H1 (cell line): ENCODE data around the gene CACNA2D4. TPM values are rescaled to one million over a fixed set of nuclear protein-coding genes. Genes with fewer than 3 reads are reported as not detected.

Experiments used
- CEBPB ChIP-seq: IDR thresholded peaks from 2 replicates; pipeline ENCODE4 v1.6.1; 2012; ENCODE audit warnings: low read depth, low read length
- RAD21 ChIP-seq, 2 experiments: IDR thresholded peaks in 1 of 2; conservative IDR thresholded peaks in 1 of 2; 2 replicates each; pipeline ENCODE4 v1.6.1; 2011; ENCODE audit warnings: low read depth in 2 of 2, low read length in 2 of 2, improper control_type of control experiment in 1 of 2, inconsistent platforms in 1 of 2, mild to moderate bottlenecking in 1 of 2, moderate library complexity in 1 of 2
- SP1 ChIP-seq: IDR thresholded peaks from 2 replicates; pipeline ENCODE4 v1.6.1; 2011; ENCODE audit warnings: low read depth, low read length
- ZNF274 ChIP-seq: IDR thresholded peaks from 2 replicates; pipeline ENCODE4 v1.7.0; 2012; ENCODE audit warnings: low read length, borderline replicate concordance; ENCODE audit errors: extremely low read depth
- polyA plus RNA-seq, 7 experiments: library from polyadenylated mRNA; depleted of rRNA in 3 of 7; stranded (reverse) in 5 of 7; unstranded in 2 of 7; fragments of >200 nt in 5 of 7; fragments of 200-250 nt in 2 of 7; gene quantifications; 1 replicate in 5 of 7; 2 replicates in 1 of 7; 4 replicates in 1 of 7; pipeline versions ENCODE4 v1.2.1 to v1.2.3, GENCODE V29; 2011 to 2013; ENCODE audit warnings: missing spikeins in 2 of 7, mixed read lengths in 2 of 7
- total RNA-seq: library from RNA; stranded (reverse); fragmentation: NEBNext Ultra II Directional; extraction: Animal tissue kit (Norgen Biotek cat#: 25700); gene quantifications from 2 replicates; pipeline ENCODE4 v1.2.1, GENCODE V29; 2021
- TF ChIP-seq, protein P1 (sequence below): fragments of 300-600 bp; sonication (generic); IDR thresholded peaks from 2 replicates; pipeline ENCODE4 v1.7.1; 2012; ENCODE audit warnings: low read length, moderate library complexity, mild to moderate bottlenecking, inconsistent platforms; ENCODE audit not compliant: insufficient replicate concordance

The CACNA2D4 gene
- total and polyA plus RNA-seq, 2 of the 8 experiments (the other 6 are each of a cell fraction or from before 2014, with no cell fraction given): 0.44 to 0.88 TPM

DNA sequence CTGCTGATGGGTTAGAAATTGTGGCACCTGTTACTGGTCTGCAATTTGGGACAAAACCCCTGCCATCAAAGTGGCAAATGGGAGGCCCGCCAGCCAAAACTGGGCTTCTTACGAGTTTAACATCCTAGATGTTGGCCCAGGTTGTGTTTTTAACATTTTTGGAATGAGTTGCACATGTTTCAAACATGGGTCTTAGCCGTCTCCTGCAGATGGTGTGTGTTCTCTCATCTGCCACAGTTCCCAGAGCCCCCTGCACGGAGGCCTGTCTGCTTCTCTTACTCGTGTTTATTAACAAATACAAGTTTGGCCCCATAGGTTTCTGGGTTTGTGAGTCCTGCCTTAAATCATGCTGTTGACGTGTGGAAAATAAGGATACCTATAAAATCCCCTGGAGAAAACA, 46.5 kb downstream of the CACNA2D4 start (continued):
- TF ChIP-seq, protein P1, sequence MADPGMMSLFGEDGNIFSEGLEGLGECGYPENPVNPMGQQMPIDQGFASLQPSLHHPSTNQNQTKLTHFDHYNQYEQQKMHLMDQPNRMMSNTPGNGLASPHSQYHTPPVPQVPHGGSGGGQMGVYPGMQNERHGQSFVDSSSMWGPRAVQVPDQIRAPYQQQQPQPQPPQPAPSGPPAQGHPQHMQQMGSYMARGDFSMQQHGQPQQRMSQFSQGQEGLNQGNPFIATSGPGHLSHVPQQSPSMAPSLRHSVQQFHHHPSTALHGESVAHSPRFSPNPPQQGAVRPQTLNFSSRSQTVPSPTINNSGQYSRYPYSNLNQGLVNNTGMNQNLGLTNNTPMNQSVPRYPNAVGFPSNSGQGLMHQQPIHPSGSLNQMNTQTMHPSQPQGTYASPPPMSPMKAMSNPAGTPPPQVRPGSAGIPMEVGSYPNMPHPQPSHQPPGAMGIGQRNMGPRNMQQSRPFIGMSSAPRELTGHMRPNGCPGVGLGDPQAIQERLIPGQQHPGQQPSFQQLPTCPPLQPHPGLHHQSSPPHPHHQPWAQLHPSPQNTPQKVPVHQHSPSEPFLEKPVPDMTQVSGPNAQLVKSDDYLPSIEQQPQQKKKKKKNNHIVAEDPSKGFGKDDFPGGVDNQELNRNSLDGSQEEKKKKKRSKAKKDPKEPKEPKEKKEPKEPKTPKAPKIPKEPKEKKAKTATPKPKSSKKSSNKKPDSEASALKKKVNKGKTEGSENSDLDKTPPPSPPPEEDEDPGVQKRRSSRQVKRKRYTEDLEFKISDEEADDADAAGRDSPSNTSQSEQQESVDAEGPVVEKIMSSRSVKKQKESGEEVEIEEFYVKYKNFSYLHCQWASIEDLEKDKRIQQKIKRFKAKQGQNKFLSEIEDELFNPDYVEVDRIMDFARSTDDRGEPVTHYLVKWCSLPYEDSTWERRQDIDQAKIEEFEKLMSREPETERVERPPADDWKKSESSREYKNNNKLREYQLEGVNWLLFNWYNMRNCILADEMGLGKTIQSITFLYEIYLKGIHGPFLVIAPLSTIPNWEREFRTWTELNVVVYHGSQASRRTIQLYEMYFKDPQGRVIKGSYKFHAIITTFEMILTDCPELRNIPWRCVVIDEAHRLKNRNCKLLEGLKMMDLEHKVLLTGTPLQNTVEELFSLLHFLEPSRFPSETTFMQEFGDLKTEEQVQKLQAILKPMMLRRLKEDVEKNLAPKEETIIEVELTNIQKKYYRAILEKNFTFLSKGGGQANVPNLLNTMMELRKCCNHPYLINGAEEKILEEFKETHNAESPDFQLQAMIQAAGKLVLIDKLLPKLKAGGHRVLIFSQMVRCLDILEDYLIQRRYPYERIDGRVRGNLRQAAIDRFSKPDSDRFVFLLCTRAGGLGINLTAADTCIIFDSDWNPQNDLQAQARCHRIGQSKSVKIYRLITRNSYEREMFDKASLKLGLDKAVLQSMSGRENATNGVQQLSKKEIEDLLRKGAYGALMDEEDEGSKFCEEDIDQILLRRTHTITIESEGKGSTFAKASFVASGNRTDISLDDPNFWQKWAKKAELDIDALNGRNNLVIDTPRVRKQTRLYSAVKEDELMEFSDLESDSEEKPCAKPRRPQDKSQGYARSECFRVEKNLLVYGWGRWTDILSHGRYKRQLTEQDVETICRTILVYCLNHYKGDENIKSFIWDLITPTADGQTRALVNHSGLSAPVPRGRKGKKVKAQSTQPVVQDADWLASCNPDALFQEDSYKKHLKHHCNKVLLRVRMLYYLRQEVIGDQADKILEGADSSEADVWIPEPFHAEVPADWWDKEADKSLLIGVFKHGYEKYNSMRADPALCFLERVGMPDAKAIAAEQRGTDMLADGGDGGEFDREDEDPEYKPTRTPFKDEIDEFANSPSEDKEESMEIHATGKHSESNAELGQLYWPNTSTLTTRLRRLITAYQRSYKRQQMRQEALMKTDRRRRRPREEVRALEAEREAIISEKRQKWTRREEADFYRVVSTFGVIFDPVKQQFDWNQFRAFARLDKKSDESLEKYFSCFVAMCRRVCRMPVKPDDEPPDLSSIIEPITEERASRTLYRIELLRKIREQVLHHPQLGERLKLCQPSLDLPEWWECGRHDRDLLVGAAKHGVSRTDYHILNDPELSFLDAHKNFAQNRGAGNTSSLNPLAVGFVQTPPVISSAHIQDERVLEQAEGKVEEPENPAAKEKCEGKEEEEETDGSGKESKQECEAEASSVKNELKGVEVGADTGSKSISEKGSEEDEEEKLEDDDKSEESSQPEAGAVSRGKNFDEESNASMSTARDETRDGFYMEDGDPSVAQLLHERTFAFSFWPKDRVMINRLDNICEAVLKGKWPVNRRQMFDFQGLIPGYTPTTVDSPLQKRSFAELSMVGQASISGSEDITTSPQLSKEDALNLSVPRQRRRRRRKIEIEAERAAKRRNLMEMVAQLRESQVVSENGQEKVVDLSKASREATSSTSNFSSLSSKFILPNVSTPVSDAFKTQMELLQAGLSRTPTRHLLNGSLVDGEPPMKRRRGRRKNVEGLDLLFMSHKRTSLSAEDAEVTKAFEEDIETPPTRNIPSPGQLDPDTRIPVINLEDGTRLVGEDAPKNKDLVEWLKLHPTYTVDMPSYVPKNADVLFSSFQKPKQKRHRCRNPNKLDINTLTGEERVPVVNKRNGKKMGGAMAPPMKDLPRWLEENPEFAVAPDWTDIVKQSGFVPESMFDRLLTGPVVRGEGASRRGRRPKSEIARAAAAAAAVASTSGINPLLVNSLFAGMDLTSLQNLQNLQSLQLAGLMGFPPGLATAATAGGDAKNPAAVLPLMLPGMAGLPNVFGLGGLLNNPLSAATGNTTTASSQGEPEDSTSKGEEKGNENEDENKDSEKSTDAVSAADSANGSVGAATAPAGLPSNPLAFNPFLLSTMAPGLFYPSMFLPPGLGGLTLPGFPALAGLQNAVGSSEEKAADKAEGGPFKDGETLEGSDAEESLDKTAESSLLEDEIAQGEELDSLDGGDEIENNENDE: no peak
- TF ChIP-seq ZNF274 (no peak), RAD21 (IDR thresholded peaks at IDR 0.05 in 1 of 2, conservative IDR thresholded peaks at IDR 0.05 in 1 of 2; ENCODE audit: low read depth in 2 of 2, low read length in 2 of 2) (no peak), SP1 (no peak), CEBPB (no peak)
